GM21619 (cell line): Measurements from ENCODE around the gene NGF.

Experiments
- ATAC-seq: cut with Tn5 transposase; IDR thresholded peaks from one replicate; pipeline ENCODE4 v1.9.1; 2021; ENCODE audit not compliant: unreplicated experiment

The NGF gene

GRCh38 chr1:115240297-115240696 lies 97.8 kb downstream of the NGF start:
- no peak for ATAC-seq

GRCh38 chr1:115239426-115239825 lies 98.6 kb downstream of the NGF start:
- no peak for ATAC-seq

GRCh38 chr1:115239148-115239422 lies 99.0 kb downstream of the NGF start:
- no peak for ATAC-seq

- no peak for ATAC-seq
Observed at GRCh38 chr1:115238336-115239147, 99.5 kb downstream of the NGF start.

GRCh38 chr1:115237507-115237906 lies 100.5 kb downstream of the NGF start:
- no peak for ATAC-seq

GRCh38 chr1:115237023-115237422 lies 101.0 kb downstream of the NGF start:
- ATAC-seq, result no peak
